Measurements from ENCODE around the gene PWWP2A. TPM values are rescaled to one million over a fixed set of nuclear protein-coding genes. Genes with fewer than 3 reads are reported as not detected.

PWWP2A gene
- total and polyA plus RNA-seq, 2 of the 8 experiments (the other 6 are each of a cell fraction or from before 2014, with no cell fraction given), result 18.5 to 63.0 TPM

DNA sequence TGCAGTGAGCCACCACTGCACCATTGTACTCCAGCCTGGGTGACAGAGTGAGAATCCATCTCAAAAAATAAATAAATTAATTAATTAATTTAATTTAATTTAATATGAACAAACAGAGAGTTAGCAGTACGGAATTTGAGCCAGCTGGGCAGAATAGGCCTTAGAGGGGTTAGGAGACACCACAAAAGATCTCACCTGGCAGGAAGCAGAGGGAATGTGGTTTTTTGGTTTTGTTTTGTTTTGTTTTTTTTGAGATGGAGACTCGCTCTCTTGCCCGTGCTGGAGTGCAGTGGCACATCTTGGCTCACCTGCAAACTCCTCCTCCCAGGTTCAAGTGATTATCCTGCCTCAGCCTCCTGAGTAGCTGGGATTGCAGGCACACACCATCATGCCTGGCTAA lies 31.8 kb upstream of the PWWP2A start:
- no peak overlapping the region for H2AK5ac ChIP-seq (ENCODE audit: low read depth, low read length)
- H2BK20ac ChIP-seq (ENCODE audit: low read length), result no peak overlapping the region
- no peak overlapping the region for H4K8ac ChIP-seq (ENCODE audit: extremely low read depth, insufficient read depth, low read length)
- FAIRE-seq (no peak), DNase-seq (ENCODE audit: low read depth in 1 of 2, low spot score in 2 of 2) (no peak)
- H3K14ac ChIP-seq (ENCODE audit: insufficient read length), result no peak overlapping the region
- TF ChIP-seq, protein P1, sequence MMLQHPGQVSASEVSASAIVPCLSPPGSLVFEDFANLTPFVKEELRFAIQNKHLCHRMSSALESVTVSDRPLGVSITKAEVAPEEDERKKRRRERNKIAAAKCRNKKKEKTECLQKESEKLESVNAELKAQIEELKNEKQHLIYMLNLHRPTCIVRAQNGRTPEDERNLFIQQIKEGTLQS (IDR thresholded peaks at IDR 0.05; ENCODE audit: insufficient read depth, low read depth, low read length), result no peak
- H3K4me1 ChIP-seq (replicated peaks in 1 of 4; ENCODE audit: control insufficient read depth in 3 of 4, insufficient read depth in 4 of 4, low read length in 3 of 4), result peaks cover 0 to 4% (median 1%) of the 10 kb centered on the region in 4 experiments; a peak in 2 of 7 replicates
- H3K9me3 ChIP-seq (ENCODE audit: insufficient read depth in 2 of 2, low read depth in 1 of 2, low read length in 1 of 2), result no peaks in the 10 kb centered on the region
- no peak overlapping the region for H3K4me2 ChIP-seq (ENCODE audit: insufficient read depth in 1 of 2, low read depth in 2 of 2, low read length in 2 of 2)
- H4K20me1 ChIP-seq (replicated peaks in 1 of 2; ENCODE audit: control insufficient read depth in 1 of 2, insufficient read depth in 2 of 2, low read length in 2 of 2), result no peaks in the 10 kb centered on the region
- no peak overlapping the region for H3K4ac ChIP-seq (replicated peaks; ENCODE audit: insufficient read length, low read depth, low read length)
- H2AFZ ChIP-seq (ENCODE audit: low read length), result no peak overlapping the region
- no peak overlapping the region; the same call in 1 of the 2 replicates for H2BK12ac ChIP-seq (ENCODE audit: low read depth, low read length)
- H2BK120ac ChIP-seq (replicated peaks; ENCODE audit: low read depth, low read length), result no peak overlapping the region
- CTCF ChIA-PET (ENCODE audit: partially characterized antibody), result interaction anchor here (0.7 to 1.4 kb wide), 2 partner anchors 10 to 21 kb away, joined by 3 to 5 read pairs; no protein-coding TSS in a partner anchor
- POLR2A ChIA-PET (ENCODE audit: partially characterized antibody), result interaction anchor here (0.6 to 1.2 kb wide), 4 partner anchors 14 to 87 kb away, joined by 3 to 4 read pairs (median 3); no protein-coding TSS in a partner anchor
- H3K23me2 ChIP-seq (ENCODE audit: low read depth, low read length), result no peaks in the 10 kb centered on the region
- no peaks in the 10 kb centered on the region for H3K36me3 ChIP-seq (ENCODE audit: control insufficient read depth in 2 of 4, insufficient read depth in 4 of 4, low read length in 3 of 4)
- 93% methylated on average over 3 of the region's 3 CpGs; no CpG with 5 or more reads in 1 of the 2 experiments for whole genome bisulfite sequencing, 2 experiments (ENCODE audit: extremely low coverage in 1 of 2, insufficient coverage in 1 of 2, insufficient read length in 1 of 2, insufficient replicate concordance in 2 of 2, low coverage in 1 of 2, low lambda C conversion rate in 2 of 2, missing lambda C conversion rate in 1 of 2)
- H3K18ac ChIP-seq (ENCODE audit: extremely low read depth, low read length), result no peak overlapping the region
- H3K79me2 ChIP-seq (ENCODE audit: control insufficient read depth in 1 of 2, insufficient read depth in 2 of 2, low read length in 2 of 2), result no peaks in the 10 kb centered on the region
- H3K4me3 ChIP-seq (ENCODE audit: extremely low read depth in 1 of 4, insufficient read depth in 2 of 4, low read depth in 3 of 4, low read length in 4 of 4), result no peak overlapping the region
- H4K91ac ChIP-seq (replicated peaks; ENCODE audit: insufficient read length, low read length), result no peak overlapping the region
- no peaks in the 10 kb centered on the region; a peak in 1 of 7 replicates for H3K27me3 ChIP-seq (replicated peaks in 1 of 4; ENCODE audit: control insufficient read depth in 3 of 4, extremely low read depth in 1 of 4, insufficient read depth in 3 of 4, low read length in 3 of 4)
- H3K27ac ChIP-seq (ENCODE audit: low read depth, low read length), result no peak overlapping the region
- H2BK15ac ChIP-seq (ENCODE audit: low read length), result no peak overlapping the region
- H3K56ac ChIP-seq (replicated peaks; ENCODE audit: insufficient read length, low read depth, low read length), result no peak overlapping the region
- no peak overlapping the region for H3K9ac ChIP-seq (replicated peaks in 1 of 4; ENCODE audit: extremely low read depth in 1 of 4, low read depth in 3 of 4, low read length in 3 of 4)
- no peak overlapping the region for H3K23ac ChIP-seq (ENCODE audit: insufficient read length)
- H4K5ac ChIP-seq (ENCODE audit: insufficient read length, low read depth, low read length), result no peak overlapping the region
- H3K79me1 ChIP-seq (ENCODE audit: low read depth, low read length), result no peaks in the 10 kb centered on the region
- H2BK5ac ChIP-seq (ENCODE audit: low read depth, low read length), result no peak overlapping the region
